Stimulated activated naive CD8-positive, alpha-beta T cell treated with anti-CD3 and anti-CD28 coated beads, Interleukin-15, Interleukin-2, amounts not matched to agents 100 U/mL and 50 U/mL, for 24 hours (primary cell): Measurements from ENCODE around the gene UBL4A.
"Not testable (repeated sequence)": the region's sequence is repeated elsewhere in the genome, so short reads cannot be mapped to it uniquely, and the experiment has no call there.

Experiments used
- ATAC-seq: fragments of 150-1000 bp; cut with Tn5 transposase; one replicate; pipeline ENCODE4 v1.10.0; 2021
- DNase-seq: peaks from one replicate; pipeline ENCODE4 v3.0.0; 2021

Gene UBL4A

GRCh38 chrX:154508384-154508745 is 21.9 kb upstream of the UBL4A start:
- DNase-seq (no peak), ATAC-seq (no peak)

- no peak for ATAC-seq
- no peak for DNase-seq
Observed at GRCh38 chrX:154507673-154508383, 21.4 kb upstream of the UBL4A start.

GRCh38 chrX:154506483-154507332 is 20.3 kb upstream of the UBL4A start:
- no peak for DNase-seq
- ATAC-seq, result no peak

GRCh38 chrX:154505734-154506133 is 19.3 kb upstream of the UBL4A start:
- ATAC-seq, result no peak
- DNase-seq, result no peak

GRCh38 chrX:154502989-154503388 is 16.6 kb upstream of the UBL4A start:
- DNase-seq, result no peak
- no peak for ATAC-seq

- DNase-seq (no peak), ATAC-seq (no peak)
Observed at GRCh38 chrX:154502098-154502497, 15.7 kb upstream of the UBL4A start.

- ATAC-seq, DNase-seq: not testable (repeated sequence)
Observed at GRCh38 chrX:154501423-154501822, 15.0 kb upstream of the UBL4A start.

- ATAC-seq, DNase-seq: not testable (repeated sequence)
Observed at GRCh38 chrX:154496591-154497137, 10.2 kb upstream of the UBL4A start.

- no peak for DNase-seq
- no peak for ATAC-seq
Observed at GRCh38 chrX:154495472-154495922, 9.1 kb upstream of the UBL4A start.

GRCh38 chrX:154494715-154495114 is 8.3 kb upstream of the UBL4A start:
- DNase-seq (no peak), ATAC-seq (no peak)

- DNase-seq, result peak; percentile 89
- peak; percentile 91 for ATAC-seq
Observed at GRCh38 chrX:154490414-154491083, 4.1 kb upstream of the UBL4A start, which contains the start of gene SLC10A3. Gene SLC10A3, minus strand, starts transcription at chrX:154490629. Its CDS starts 1,689 bp downstream, at chrX:154488940.

- ATAC-seq, result peak; percentile 37
- DNase-seq, result peak; percentile 35
Observed at GRCh38 chrX:154490021-154490413, 3.6 kb upstream of the UBL4A start.

GRCh38 chrX:154489182-154489581 is 2.8 kb upstream of the UBL4A start:
- no peak for ATAC-seq
- DNase-seq, result no peak

- DNase-seq (no peak), ATAC-seq (no peak)
Observed at GRCh38 chrX:154488336-154489075, 2.1 kb upstream of the UBL4A start.

- ATAC-seq (no peak), DNase-seq (no peak)
Observed at GRCh38 chrX:154487518-154488290, 1.3 kb upstream of the UBL4A start.

GRCh38 chrX:154486052-154486395 is 391 bp downstream of the UBL4A start:
- ATAC-seq (no peak), DNase-seq (peak; percentile 35)

- no peak for ATAC-seq
- DNase-seq, result no peak
Observed at GRCh38 chrX:154485150-154486051, 1.0 kb downstream of the UBL4A start.

GRCh38 chrX:154484255-154485149 is 1.9 kb downstream of the UBL4A start:
- ATAC-seq, result peak; percentile 15
- no peak for DNase-seq

GRCh38 chrX:154483325-154483724 is 3.1 kb downstream of the UBL4A start:
- no peak for ATAC-seq
- DNase-seq, result no peak
